Stimulated activated CD4-positive, alpha-beta T cell treated with anti-CD3 and anti-CD28 coated beads, Interleukin-15, amount 100 ng/mL, for 24 hours (primary cell): ENCODE measurements around the gene ACVRL1.
"Not testable (repeated sequence)": the region's sequence is repeated elsewhere in the genome, so short reads cannot be mapped to it uniquely, and the experiment has no call there.

Experiments
- DNase-seq: peaks from one replicate; pipeline ENCODE4 v3.0.0-alpha.2; 2020

ACVRL1 gene

GRCh38 chr12:51874486-51874885 lies 32.8 kb upstream of the ACVRL1 start:
- DNase-seq, result no peak

- DNase-seq, result no peak
Measured at GRCh38 chr12:51879102-51879501, 28.2 kb upstream of the ACVRL1 start.

- no peak for DNase-seq
Measured at GRCh38 chr12:51883295-51883694, 24.0 kb upstream of the ACVRL1 start.

- DNase-seq, result no peak
Measured at GRCh38 chr12:51883998-51884675, 23.2 kb upstream of the ACVRL1 start.

GRCh38 chr12:51884676-51885229 lies 22.6 kb upstream of the ACVRL1 start:
- no peak for DNase-seq

GRCh38 chr12:51885294-51886020 lies 21.8 kb upstream of the ACVRL1 start:
- DNase-seq, result not testable (repeated sequence)

- peak; percentile 48 for DNase-seq
Measured at GRCh38 chr12:51886021-51886710, 21.1 kb upstream of the ACVRL1 start.

GRCh38 chr12:51887476-51888315 lies 19.6 kb upstream of the ACVRL1 start, which contains the start of gene ANKRD33:
Gene ANKRD33, plus strand, starts transcription at chr12:51888103. Its CDS starts 84 bp downstream, at chr12:51888187.
- DNase-seq, result no peak

- no peak for DNase-seq
Measured at GRCh38 chr12:51888316-51889215, 18.7 kb upstream of the ACVRL1 start.

- DNase-seq, result no peak
Measured at GRCh38 chr12:51889216-51890132, 17.8 kb upstream of the ACVRL1 start.

- no peak for DNase-seq
Measured at GRCh38 chr12:51890133-51890464, 17.2 kb upstream of the ACVRL1 start.

GRCh38 chr12:51890511-51891171 lies 16.7 kb upstream of the ACVRL1 start:
- no peak for DNase-seq

- DNase-seq, result no peak
Measured at GRCh38 chr12:51891843-51892242, 15.5 kb upstream of the ACVRL1 start.

GRCh38 chr12:51893786-51894185 lies 13.5 kb upstream of the ACVRL1 start:
- no peak for DNase-seq

- no peak for DNase-seq
Measured at GRCh38 chr12:51895378-51896135, 11.7 kb upstream of the ACVRL1 start.

GRCh38 chr12:51896236-51896635 lies 11.1 kb upstream of the ACVRL1 start:
- DNase-seq, result no peak

- no peak for DNase-seq
Measured at GRCh38 chr12:51897181-51897580, 10.1 kb upstream of the ACVRL1 start.

GRCh38 chr12:51898506-51898905 lies 8.8 kb upstream of the ACVRL1 start:
- no peak for DNase-seq

- no peak for DNase-seq
Measured at GRCh38 chr12:51898937-51899336, 8.4 kb upstream of the ACVRL1 start.
